Activated CD8-positive, alpha-beta memory T cell treated with anti-CD3 and anti-CD28 coated beads, Interleukin-2, amount 10 ng/mL, durations not matched to agents 7 days and 5 days (primary cell): Measurements from ENCODE around the gene ZNF429. TPM values are rescaled to one million over a fixed set of nuclear protein-coding genes. Genes with fewer than 3 reads are reported as not detected.
"Not testable (repeated sequence)": the region's sequence is repeated elsewhere in the genome, so short reads cannot be mapped to it uniquely, and the experiment has no call there.

Source experiments
- ATAC-seq: fragments of 150-1000 bp; cut with Tn5 transposase; one replicate; pipeline ENCODE4 v1.10.0; 2021; ENCODE audit warnings: moderate library complexity
- CTCF ChIA-PET: fragments of 350-600 bp; sonication (Branson Sonifier 250); formaldehyde crosslinking; loops from one replicate; lab custom pipeline; 2021; ENCODE audit warnings: antibody characterized with exemption; lab: Charles Lee
- DNase-seq: peaks from one replicate; pipeline ENCODE4 v3.0.0-alpha.2; 2020
- H3K27ac Mint-ChIP-seq: one replicate; pipeline ENCODE4 v1.8.0; 2021; ENCODE audit warnings: mild to moderate bottlenecking, mixed read lengths
- H3K27me3 Mint-ChIP-seq: one replicate; pipeline ENCODE4 v1.8.0; 2021; ENCODE audit warnings: mixed read lengths
- H3K36me3 Mint-ChIP-seq: one replicate; pipeline ENCODE4 v1.8.0; 2021; ENCODE audit warnings: mild to moderate bottlenecking, mixed read lengths
- H3K4me1 Mint-ChIP-seq: one replicate; pipeline ENCODE4 v1.8.0; 2021; ENCODE audit warnings: mixed read lengths
- H3K4me3 Mint-ChIP-seq: one replicate; pipeline ENCODE4 v1.8.0; 2021; ENCODE audit warnings: mild to moderate bottlenecking, moderate library complexity, mixed read lengths
- H3K9me3 Mint-ChIP-seq: one replicate; pipeline ENCODE4 v1.8.0; 2022; ENCODE audit warnings: low read depth, mixed read lengths
- total RNA-seq, 2 experiments: library from RNA; stranded (reverse); gene quantifications; one replicate each; pipeline ENCODE4 v1.2.3, GENCODE V29; 2021

The ZNF429 gene
- total RNA-seq, 2 experiments from 2014 or later = 6.7 to 10.4 TPM

DNA sequence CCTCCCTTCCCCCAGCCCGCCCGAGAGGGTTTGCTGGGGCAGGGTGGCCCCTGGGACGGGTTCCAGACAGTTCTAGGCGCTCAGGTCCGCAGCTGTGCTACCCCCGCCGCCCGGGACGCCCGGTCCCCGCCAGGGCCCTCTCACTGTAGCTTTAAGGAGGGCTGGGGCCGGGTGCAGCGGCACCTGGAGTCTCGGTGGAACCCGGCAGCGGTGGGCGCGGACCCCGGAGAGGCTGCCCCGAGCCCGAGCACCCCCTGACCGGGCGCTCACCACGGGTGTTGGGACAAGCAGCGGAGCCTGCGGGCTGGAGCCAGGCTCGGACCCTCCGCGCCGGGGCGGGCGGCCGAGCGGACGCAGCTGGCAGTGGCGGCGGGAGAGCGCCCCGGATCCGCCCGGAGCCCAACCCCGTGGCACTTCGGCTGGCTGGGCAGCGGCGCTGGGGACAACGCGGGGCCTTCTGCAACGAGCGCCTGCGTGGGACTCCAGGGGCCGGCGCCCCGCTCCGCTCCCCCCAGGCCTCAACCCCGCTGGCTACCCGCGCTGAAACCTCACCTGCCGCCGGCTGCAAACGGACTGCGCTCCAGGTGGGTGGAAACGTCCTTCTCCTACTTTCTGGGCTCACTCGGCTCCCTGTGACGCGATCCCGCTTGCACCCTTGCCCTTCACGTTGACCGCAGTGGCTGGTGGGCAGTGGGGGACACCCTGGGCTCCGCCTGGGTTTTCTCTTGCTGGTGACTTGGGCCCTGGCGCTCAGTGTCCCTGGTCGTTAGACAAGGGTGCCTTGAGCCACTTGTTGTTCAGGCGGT, 81.1 kb downstream of the ZNF429 start:
- no peak for DNase-seq
- Mint-ChIP-seq H3K9me3 (peaks cover 19% of the 10 kb centered on the region), H3K4me1 (no peaks in the 10 kb centered on the region)

GRCh38 chr19:21587117-21587461, 81.7 kb downstream of the ZNF429 start:
- Mint-ChIP-seq H3K36me3 (peaks cover 2% of the 10 kb centered on the region), H3K4me3 (no peak overlapping the region), H3K27ac (no peak overlapping the region), H3K27me3 (no peaks in the 10 kb centered on the region), H3K9me3 (peaks cover 15% of the 10 kb centered on the region), H3K4me1 (no peaks in the 10 kb centered on the region)
- ATAC-seq (no peak), DNase-seq (no peak)
- CTCF ChIA-PET = no interaction called here

More for the DNA sequence above, 81.1 kb downstream of the ZNF429 start:
- Mint-ChIP-seq H3K27ac (no peak overlapping the region), H3K36me3 (peaks cover 2% of the 10 kb centered on the region), H3K27me3 (no peaks in the 10 kb centered on the region), H3K4me3 (no peak overlapping the region)
- ATAC-seq = no peak
- CTCF ChIA-PET = no interaction called here

- Mint-ChIP-seq H3K9me3 (peaks cover 15% of the 10 kb centered on the region), H3K4me3 (no peak overlapping the region), H3K4me1 (no peaks in the 10 kb centered on the region), H3K27ac (no peak overlapping the region), H3K36me3 (peaks cover 2% of the 10 kb centered on the region), H3K27me3 (no peaks in the 10 kb centered on the region)
- CTCF ChIA-PET = no interaction called here
- DNase-seq (no peak), ATAC-seq (no peak)
These were observed 82.1 kb downstream of the ZNF429 start for GRCh38 chr19:21587549-21587948.

DNA sequence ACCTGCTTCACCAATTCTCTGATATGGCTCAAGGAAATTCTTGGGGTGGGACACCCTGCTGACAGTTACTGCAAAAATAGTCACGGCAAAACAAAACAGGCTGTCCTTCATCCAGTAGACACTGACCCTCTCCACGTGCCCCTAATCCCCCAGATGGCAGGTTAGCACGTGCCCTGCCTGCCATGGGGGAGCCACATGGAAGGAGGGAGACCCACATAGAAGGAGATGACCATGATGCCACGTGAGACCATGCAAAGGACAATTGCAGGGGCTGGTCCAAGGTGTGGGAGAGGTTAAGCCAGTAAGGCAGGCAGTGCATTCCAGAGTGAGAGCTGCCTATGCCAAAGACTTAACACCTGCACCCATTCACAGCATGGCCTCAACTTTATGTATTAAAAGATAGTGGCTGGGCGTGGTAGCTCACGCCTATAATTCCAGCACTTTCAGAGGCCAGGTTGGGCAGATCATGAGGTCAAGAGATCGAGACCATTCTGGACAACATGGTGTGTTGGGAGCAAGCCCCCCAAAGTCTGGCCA, 82.7 kb downstream of the ZNF429 start:
- peaks cover 2% of the 10 kb centered on the region for H3K36me3 Mint-ChIP-seq
- no peaks in the 10 kb centered on the region for H3K4me1 Mint-ChIP-seq
- no peak overlapping the region for H3K4me3 Mint-ChIP-seq
- no peak overlapping the region for H3K27ac Mint-ChIP-seq
- H3K27me3 Mint-ChIP-seq = no peaks in the 10 kb centered on the region
- CTCF ChIA-PET = no interaction called here
- H3K9me3 Mint-ChIP-seq = peaks cover 15% of the 10 kb centered on the region
- DNase-seq (no peak), ATAC-seq (no peak)

DNA sequence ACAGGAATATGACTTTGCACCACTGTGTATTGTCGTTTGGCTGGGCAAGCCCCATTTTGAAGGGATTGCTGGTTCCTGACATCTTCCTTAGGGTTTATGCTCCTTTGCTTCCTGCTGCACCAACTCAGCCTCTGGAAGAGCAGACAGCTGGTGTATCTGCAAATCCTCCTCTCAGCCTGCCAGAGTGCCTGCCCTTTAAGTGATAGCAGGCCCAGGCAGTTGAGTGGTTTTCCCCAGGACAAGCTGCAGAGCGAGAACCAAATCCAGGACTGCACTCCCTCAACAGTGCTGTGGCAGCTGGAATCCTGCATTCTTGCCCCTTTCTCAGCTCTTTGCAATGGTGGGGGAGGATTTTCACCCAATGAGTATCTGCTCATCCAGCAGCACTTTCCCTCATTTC, 85.5 kb downstream of the ZNF429 start:
- H3K36me3 Mint-ChIP-seq = no peaks in the 10 kb centered on the region
- no peak overlapping the region for H3K4me3 Mint-ChIP-seq
- H3K27ac Mint-ChIP-seq = no peak overlapping the region
- CTCF ChIA-PET = no interaction called here
- DNase-seq (no peak), ATAC-seq (no peak)
- no peaks in the 10 kb centered on the region for H3K27me3 Mint-ChIP-seq
- H3K4me1 Mint-ChIP-seq = no peaks in the 10 kb centered on the region
- peaks cover 6% of the 10 kb centered on the region for H3K9me3 Mint-ChIP-seq

DNA sequence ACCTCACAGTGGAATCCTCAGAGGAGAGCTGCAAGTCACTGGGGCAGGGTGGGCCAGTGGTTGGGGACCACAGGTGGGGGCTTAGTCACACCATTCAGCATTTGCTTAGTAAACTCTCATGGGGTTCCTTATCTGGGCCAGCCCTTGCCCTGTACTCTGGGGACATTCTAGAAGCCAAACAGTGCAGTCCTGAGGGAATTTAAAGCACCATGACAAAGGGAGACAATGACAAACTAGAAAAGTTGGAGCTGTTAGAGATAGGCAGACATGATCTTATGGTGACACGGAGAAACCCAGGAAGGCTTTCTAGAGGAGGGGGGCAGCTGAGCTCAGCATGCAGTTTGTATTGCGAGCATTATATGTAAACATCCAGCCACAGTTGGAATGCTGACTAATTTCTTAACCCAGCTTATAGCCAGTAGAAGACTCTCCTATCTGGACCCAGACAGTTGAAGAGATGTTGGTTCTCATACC, 87.6 kb downstream of the ZNF429 start:
- peaks cover 9% of the 10 kb centered on the region for H3K9me3 Mint-ChIP-seq
- no peak overlapping the region for H3K4me3 Mint-ChIP-seq
- no peaks in the 10 kb centered on the region for H3K4me1 Mint-ChIP-seq
- H3K36me3 Mint-ChIP-seq = no peaks in the 10 kb centered on the region
- H3K27me3 Mint-ChIP-seq = no peaks in the 10 kb centered on the region
- H3K27ac Mint-ChIP-seq = no peak overlapping the region
- ATAC-seq (no peak), DNase-seq (no peak)
- CTCF ChIA-PET = no interaction called here

DNA sequence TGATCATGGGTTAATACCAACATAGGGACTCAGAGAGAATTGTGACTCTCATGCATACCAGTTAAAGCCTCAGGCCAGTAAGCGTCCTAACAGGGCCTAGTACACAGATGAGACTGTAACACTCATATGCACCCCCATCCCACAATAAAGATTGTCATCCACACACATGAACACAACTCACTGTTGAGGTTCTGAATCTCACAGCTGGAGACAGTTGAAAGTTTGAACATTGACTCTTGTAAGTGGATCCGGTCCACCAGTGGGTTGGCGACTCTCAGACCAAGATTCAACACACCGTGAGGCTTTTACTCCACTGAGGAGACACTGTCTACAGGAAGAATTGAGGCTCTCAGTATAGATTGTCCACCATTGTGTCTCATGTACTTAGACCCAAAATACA, 88.1 kb downstream of the ZNF429 start:
- no peaks in the 10 kb centered on the region for H3K4me1 Mint-ChIP-seq
- H3K9me3 Mint-ChIP-seq = peaks cover 9% of the 10 kb centered on the region
- ATAC-seq (no peak), DNase-seq (no peak)
- no peak overlapping the region for H3K4me3 Mint-ChIP-seq
- CTCF ChIA-PET = no interaction called here
- no peaks in the 10 kb centered on the region for H3K27me3 Mint-ChIP-seq
- no peaks in the 10 kb centered on the region for H3K36me3 Mint-ChIP-seq
- H3K27ac Mint-ChIP-seq = no peak overlapping the region

DNA sequence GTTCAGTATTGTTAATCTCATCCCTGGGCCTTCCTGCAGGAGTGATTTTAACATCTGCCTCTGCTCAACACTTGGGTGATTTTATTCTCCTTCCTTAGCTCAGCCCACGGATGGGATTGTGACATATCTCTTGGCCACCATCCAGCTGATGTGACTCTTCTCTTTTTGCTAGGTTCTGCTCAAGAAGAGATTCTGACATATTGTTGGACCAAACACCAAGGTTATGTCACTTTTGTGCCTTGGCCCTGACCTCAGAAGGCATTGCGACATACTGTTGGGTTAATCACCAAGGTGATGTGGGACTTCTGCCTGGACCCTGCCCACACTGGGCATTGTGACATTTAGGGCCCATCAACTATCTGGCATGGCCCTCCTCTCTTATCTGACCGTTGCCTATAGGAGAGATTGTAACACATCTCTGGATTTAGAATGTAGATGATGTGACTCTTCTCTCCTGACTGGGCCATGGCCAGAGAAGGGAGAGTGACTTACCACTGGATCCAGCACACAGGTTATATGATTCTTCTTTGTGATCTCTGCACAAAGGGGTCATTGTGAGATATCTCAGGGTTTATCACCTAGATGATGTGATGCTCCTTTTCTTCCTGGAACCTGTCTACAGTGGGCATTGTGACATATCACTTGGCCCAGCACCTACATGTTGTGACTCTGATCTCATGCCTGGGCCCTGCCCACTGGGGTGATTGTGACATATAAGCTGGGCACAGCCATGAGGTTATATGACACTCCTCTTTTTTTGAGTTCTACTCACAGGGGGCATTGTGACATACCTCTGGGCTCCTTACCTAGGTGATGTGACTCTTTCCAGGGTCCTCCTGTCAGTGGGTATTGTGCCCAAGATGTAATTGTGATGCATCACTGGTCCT, 88.8 kb downstream of the ZNF429 start:
- H3K4me1 Mint-ChIP-seq = no peaks in the 10 kb centered on the region
- no peaks in the 10 kb centered on the region for H3K27me3 Mint-ChIP-seq
- peaks cover 9% of the 10 kb centered on the region for H3K9me3 Mint-ChIP-seq
- ATAC-seq (no peak), DNase-seq (no peak)
- no peaks in the 10 kb centered on the region for H3K36me3 Mint-ChIP-seq
- H3K4me3 Mint-ChIP-seq = no peak overlapping the region
- CTCF ChIA-PET = no interaction called here
- H3K27ac Mint-ChIP-seq = no peak overlapping the region

DNA sequence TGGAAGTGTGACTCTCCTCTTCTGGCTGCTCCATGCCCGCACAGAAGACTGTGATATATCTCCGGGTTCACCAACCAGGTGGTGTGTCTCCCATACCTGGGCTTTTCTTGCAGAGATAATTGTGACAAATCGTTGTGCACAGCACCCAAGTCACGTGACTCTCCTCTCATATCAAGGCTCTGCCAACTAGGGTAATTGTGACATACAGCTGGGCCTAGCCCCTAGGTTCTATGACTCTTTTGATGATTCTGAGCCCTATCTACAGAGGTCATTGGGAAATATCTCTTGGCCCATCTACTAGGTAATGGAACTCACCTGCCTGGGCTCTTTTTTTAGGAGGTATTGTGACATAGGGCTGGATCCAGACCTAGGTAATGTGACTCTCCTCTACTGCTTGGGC, 89.8 kb downstream of the ZNF429 start:
- no peak for DNase-seq
- no peaks in the 10 kb centered on the region for H3K27me3 Mint-ChIP-seq

GRCh38 chr19:21602082-21602658, 96.8 kb downstream of the ZNF429 start:
- H3K4me3 Mint-ChIP-seq = no peak overlapping the region
- peaks cover 12% of the 10 kb centered on the region for H3K4me1 Mint-ChIP-seq
- H3K27me3 Mint-ChIP-seq = no peaks in the 10 kb centered on the region
- peaks cover 6% of the 10 kb centered on the region for H3K9me3 Mint-ChIP-seq
- peaks cover 4% of the 10 kb centered on the region for H3K36me3 Mint-ChIP-seq
- DNase-seq (no peak), ATAC-seq (no peak)
- CTCF ChIA-PET = no interaction called here
- H3K27ac Mint-ChIP-seq = no peak overlapping the region

More for the DNA sequence above, 89.8 kb downstream of the ZNF429 start:
- ATAC-seq = no peak
- Mint-ChIP-seq H3K4me1 (no peaks in the 10 kb centered on the region), H3K36me3 (no peaks in the 10 kb centered on the region), H3K4me3 (no peak overlapping the region), H3K27ac (no peak overlapping the region), H3K9me3 (peaks cover 3% of the 10 kb centered on the region)
- CTCF ChIA-PET = no interaction called here

GRCh38 chr19:21602659-21603430, 97.4 kb downstream of the ZNF429 start:
- DNase-seq, H3K27me3 Mint-ChIP-seq, H3K4me3 Mint-ChIP-seq, H3K27ac Mint-ChIP-seq, H3K9me3 Mint-ChIP-seq, CTCF ChIA-PET, H3K36me3 Mint-ChIP-seq, ATAC-seq: not testable (repeated sequence)
- H3K4me1 Mint-ChIP-seq = peaks cover 12% of the 10 kb centered on the region

DNA sequence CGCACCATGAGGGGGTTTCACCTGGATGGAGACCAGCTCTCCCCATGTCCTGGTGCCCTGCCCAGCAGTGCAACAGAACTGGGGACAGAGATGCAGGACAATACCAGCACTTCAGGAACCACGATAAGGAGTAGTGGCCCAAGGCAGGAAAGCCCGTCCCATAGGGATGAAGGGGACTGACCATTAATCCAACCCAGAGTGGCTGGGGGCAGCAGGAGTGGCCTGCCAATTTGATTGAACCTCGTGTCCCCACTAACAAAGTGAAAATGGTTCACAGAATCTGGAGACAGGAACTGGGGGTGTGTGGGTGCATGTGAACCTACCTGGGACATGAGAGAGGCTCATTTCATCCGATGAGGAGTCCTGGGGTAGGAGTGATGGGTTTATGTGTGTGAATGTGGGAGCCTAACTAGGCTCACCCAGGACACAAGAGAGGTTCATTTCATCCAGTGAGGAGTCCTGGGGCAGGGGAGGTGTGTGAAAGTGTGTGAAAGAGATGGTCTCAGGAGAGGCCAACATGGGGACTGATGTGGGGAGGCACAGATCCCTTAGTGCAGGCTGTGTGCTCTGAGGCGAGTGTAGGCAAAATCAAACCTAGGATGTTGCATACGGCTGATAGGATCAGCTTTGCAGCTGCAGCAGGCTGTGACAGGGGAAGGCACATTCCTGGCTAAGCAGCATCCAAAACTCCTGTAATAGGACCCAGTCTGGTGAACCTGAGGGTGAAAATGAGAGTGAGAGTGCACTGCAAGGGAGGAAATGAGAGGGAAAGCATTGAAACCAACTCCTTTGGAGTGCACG, 98.2 kb downstream of the ZNF429 start:
- ATAC-seq (no peak), DNase-seq (no peak)
- Mint-ChIP-seq H3K27ac (no peak overlapping the region), H3K36me3 (peaks cover 4% of the 10 kb centered on the region), H3K9me3 (peaks cover 3% of the 10 kb centered on the region), H3K4me3 (no peak overlapping the region), H3K27me3 (no peaks in the 10 kb centered on the region), H3K4me1 (peaks cover 12% of the 10 kb centered on the region)
- CTCF ChIA-PET = no interaction called here
